Esophagus squamous epithelium (tissue), 4 donors: Measurements from ENCODE around the gene COX6B1.

Experiments used
- POLR2A ChIP-seq, 4 donors: fragments of 450-650 bp; IDR thresholded peaks; one replicate each; pipeline ENCODE4 v1.6.1; 2017; ENCODE audit warnings: antibody characterized with exemption in 4 of 4, mild to moderate bottlenecking in 4 of 4, moderate library complexity in 3 of 4
- TF ChIP-seq, protein P1 (sequence below), 6 experiments: fragments of 450-650 bp in 4 of 6; fragments of 200-600 bp in 2 of 6; sonication (generic) in 2 of 6; IDR thresholded peaks; one replicate each; pipeline ENCODE4 v1.5.1; 2016 to 2019; ENCODE audit warnings: antibody characterized with exemption in 6 of 6, mild to moderate bottlenecking in 4 of 6, moderate library complexity in 4 of 6

GRCh38 chr19:35636651-35637050 lies 11.5 kb upstream of the COX6B1 start:
- TF ChIP-seq, protein P1, sequence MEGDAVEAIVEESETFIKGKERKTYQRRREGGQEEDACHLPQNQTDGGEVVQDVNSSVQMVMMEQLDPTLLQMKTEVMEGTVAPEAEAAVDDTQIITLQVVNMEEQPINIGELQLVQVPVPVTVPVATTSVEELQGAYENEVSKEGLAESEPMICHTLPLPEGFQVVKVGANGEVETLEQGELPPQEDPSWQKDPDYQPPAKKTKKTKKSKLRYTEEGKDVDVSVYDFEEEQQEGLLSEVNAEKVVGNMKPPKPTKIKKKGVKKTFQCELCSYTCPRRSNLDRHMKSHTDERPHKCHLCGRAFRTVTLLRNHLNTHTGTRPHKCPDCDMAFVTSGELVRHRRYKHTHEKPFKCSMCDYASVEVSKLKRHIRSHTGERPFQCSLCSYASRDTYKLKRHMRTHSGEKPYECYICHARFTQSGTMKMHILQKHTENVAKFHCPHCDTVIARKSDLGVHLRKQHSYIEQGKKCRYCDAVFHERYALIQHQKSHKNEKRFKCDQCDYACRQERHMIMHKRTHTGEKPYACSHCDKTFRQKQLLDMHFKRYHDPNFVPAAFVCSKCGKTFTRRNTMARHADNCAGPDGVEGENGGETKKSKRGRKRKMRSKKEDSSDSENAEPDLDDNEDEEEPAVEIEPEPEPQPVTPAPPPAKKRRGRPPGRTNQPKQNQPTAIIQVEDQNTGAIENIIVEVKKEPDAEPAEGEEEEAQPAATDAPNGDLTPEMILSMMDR (IDR thresholded peaks at IDR 0.05) = no peak
- TF ChIP-seq POLR2A (IDR thresholded peaks at IDR 0.05) = no peak
